ENCODE data around the gene TGFBR3. TPM values are rescaled to one million over a fixed set of nuclear protein-coding genes. Genes with fewer than 3 reads are reported as not detected.

TGFBR3 gene
- total and polyA plus RNA-seq, 2 of the 8 experiments (the other 6 are each of a cell fraction or from before 2014, with no cell fraction given) = 2.0 to 6.1 TPM

- no peak overlapping the region for H4K5ac ChIP-seq (ENCODE audit: insufficient read length, low read depth, low read length)
- no peak overlapping the region for H4K8ac ChIP-seq (ENCODE audit: extremely low read depth, insufficient read depth, low read length)
- WGBS, 2 experiments (ENCODE audit: extremely low coverage in 1 of 2, insufficient coverage in 1 of 2, insufficient read length in 1 of 2, insufficient replicate concordance in 2 of 2, low coverage in 1 of 2, low lambda C conversion rate in 2 of 2, missing lambda C conversion rate in 1 of 2) = 83% methylated on average over 2 of the region's 2 CpGs; no CpG with 5 or more reads in 1 of the 2 experiments
- no peaks in the 10 kb centered on the region for H4K20me1 ChIP-seq (replicated peaks in 1 of 2; ENCODE audit: control insufficient read depth in 1 of 2, insufficient read depth in 2 of 2, low read length in 2 of 2)
- H3K4me2 ChIP-seq (ENCODE audit: insufficient read depth in 1 of 2, low read depth in 2 of 2, low read length in 2 of 2) = no peak overlapping the region
- H3K27me3 ChIP-seq (replicated peaks in 1 of 4; ENCODE audit: control insufficient read depth in 3 of 4, extremely low read depth in 1 of 4, insufficient read depth in 3 of 4, low read length in 3 of 4) = no peaks in the 10 kb centered on the region
- ChIA-PET CTCF (ENCODE audit: partially characterized antibody) (interaction anchor here (1.0 to 1.3 kb wide), 3 partner anchors 8 to 156 kb away, joined by 3 to 4 read pairs (median 4); no protein-coding TSS in a partner anchor), POLR2A (ENCODE audit: partially characterized antibody) (no interaction called here)
- H2AFZ ChIP-seq (ENCODE audit: low read length) = no peak overlapping the region
- no peaks in the 10 kb centered on the region for H3K23me2 ChIP-seq (ENCODE audit: low read depth, low read length)
- H2BK12ac ChIP-seq (ENCODE audit: low read depth, low read length) = no peak overlapping the region
- no peaks in the 10 kb centered on the region for H3K79me1 ChIP-seq (ENCODE audit: low read depth, low read length)
- no peaks in the 10 kb centered on the region for H3K36me3 ChIP-seq (ENCODE audit: control insufficient read depth in 2 of 4, insufficient read depth in 4 of 4, low read length in 3 of 4)
- no peaks in the 10 kb centered on the region for H3K79me2 ChIP-seq (ENCODE audit: control insufficient read depth in 1 of 2, insufficient read depth in 2 of 2, low read length in 2 of 2)
- no peak overlapping the region for H3K23ac ChIP-seq (ENCODE audit: insufficient read length)
- DNase-seq (ENCODE audit: low read depth in 1 of 2, low spot score in 2 of 2) (no peak), FAIRE-seq (no peak)
- H3K4ac ChIP-seq (replicated peaks; ENCODE audit: insufficient read length, low read depth, low read length) = no peak overlapping the region
- no peaks in the 10 kb centered on the region for H3K9me3 ChIP-seq (ENCODE audit: insufficient read depth in 2 of 2, low read depth in 1 of 2, low read length in 1 of 2)
- TF ChIP-seq E2F6 (IDR thresholded peaks at IDR 0.05) (no peak), SIRT6 (IDR thresholded peaks at IDR 0.05; ENCODE audit: low read length) (no peak), CTCF (IDR thresholded peaks at IDR 0.05; ENCODE audit: control extremely low read depth in 1 of 3, insufficient read depth in 1 of 3, low read depth in 1 of 3, low read length in 3 of 3) (no peak), JUND (IDR thresholded peaks at IDR 0.05; ENCODE audit: low read length) (no peak)
- no peak overlapping the region for H3K4me3 ChIP-seq (ENCODE audit: extremely low read depth in 1 of 4, insufficient read depth in 2 of 4, low read depth in 3 of 4, low read length in 4 of 4)
- H3K9ac ChIP-seq (replicated peaks in 1 of 4; ENCODE audit: extremely low read depth in 1 of 4, low read depth in 3 of 4, low read length in 3 of 4) = no peak overlapping the region
- no peak overlapping the region for H2BK5ac ChIP-seq (ENCODE audit: low read depth, low read length)
- no peak overlapping the region for H3K56ac ChIP-seq (replicated peaks; ENCODE audit: insufficient read length, low read depth, low read length)
- H3K14ac ChIP-seq (ENCODE audit: insufficient read length) = no peak overlapping the region
- H4K91ac ChIP-seq (replicated peaks; ENCODE audit: insufficient read length, low read length) = no peak overlapping the region
- H2AK5ac ChIP-seq (ENCODE audit: low read depth, low read length) = no peak overlapping the region
- no peak overlapping the region for H3K18ac ChIP-seq (ENCODE audit: extremely low read depth, low read length)
- H3K27ac ChIP-seq (ENCODE audit: low read depth, low read length) = no peak overlapping the region
- H2BK20ac ChIP-seq (ENCODE audit: low read length) = no peak overlapping the region
- H2BK120ac ChIP-seq (replicated peaks; ENCODE audit: low read depth, low read length) = no peak overlapping the region
- H3K4me1 ChIP-seq (replicated peaks in 1 of 4; ENCODE audit: control insufficient read depth in 3 of 4, insufficient read depth in 4 of 4, low read length in 3 of 4) = peaks cover 0 to 3% (median under 1%) of the 10 kb centered on the region in 4 experiments; a peak in 3 of 7 replicates
- H2BK15ac ChIP-seq (ENCODE audit: low read length) = no peak overlapping the region
Observed at GRCh38 chr1:91771717-91772116, 114.2 kb downstream of the TGFBR3 start.

Data from H1 (cell line).